VCaP (cell line): ENCODE results near the gene RNF111.
"Not testable (repeated sequence)": the region's sequence is repeated elsewhere in the genome, so short reads cannot be mapped to it uniquely, and the experiment has no call there.

Experiments used
- H3K27ac ChIP-seq: fragments of 450-650 bp; 2 replicates; pipeline ENCODE4 v1.5.1; 2017
- TF ChIP-seq, protein P1 (sequence below): fragments of 450-650 bp; conservative IDR thresholded peaks from 2 replicates; pipeline ENCODE4 v1.5.1; 2017; ENCODE audit warnings: mild to moderate bottlenecking, moderate library complexity

The RNF111 gene

DNA sequence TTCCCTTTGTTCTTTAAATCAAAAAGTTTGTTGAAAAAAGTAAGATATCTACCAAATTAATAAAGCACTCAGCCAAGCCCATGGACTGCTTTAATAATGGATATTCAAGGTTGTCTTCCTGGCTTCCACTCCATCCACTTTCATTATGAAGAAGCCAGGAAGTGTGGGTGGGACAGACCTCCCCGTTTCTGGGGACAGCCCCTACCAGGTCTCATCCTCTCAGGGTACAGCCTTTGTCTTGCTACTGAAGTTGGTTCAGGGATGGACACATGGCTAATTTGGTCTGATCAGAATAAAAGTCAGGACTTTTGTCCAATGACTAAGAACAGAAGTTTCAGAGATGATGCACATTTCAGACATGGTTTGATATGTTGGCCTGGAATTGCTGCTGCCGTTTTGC lies 150.1 kb downstream of the RNF111 start:
- H3K27ac ChIP-seq, result no peak overlapping the region
- TF ChIP-seq, protein P1, sequence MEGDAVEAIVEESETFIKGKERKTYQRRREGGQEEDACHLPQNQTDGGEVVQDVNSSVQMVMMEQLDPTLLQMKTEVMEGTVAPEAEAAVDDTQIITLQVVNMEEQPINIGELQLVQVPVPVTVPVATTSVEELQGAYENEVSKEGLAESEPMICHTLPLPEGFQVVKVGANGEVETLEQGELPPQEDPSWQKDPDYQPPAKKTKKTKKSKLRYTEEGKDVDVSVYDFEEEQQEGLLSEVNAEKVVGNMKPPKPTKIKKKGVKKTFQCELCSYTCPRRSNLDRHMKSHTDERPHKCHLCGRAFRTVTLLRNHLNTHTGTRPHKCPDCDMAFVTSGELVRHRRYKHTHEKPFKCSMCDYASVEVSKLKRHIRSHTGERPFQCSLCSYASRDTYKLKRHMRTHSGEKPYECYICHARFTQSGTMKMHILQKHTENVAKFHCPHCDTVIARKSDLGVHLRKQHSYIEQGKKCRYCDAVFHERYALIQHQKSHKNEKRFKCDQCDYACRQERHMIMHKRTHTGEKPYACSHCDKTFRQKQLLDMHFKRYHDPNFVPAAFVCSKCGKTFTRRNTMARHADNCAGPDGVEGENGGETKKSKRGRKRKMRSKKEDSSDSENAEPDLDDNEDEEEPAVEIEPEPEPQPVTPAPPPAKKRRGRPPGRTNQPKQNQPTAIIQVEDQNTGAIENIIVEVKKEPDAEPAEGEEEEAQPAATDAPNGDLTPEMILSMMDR, result no peak

DNA sequence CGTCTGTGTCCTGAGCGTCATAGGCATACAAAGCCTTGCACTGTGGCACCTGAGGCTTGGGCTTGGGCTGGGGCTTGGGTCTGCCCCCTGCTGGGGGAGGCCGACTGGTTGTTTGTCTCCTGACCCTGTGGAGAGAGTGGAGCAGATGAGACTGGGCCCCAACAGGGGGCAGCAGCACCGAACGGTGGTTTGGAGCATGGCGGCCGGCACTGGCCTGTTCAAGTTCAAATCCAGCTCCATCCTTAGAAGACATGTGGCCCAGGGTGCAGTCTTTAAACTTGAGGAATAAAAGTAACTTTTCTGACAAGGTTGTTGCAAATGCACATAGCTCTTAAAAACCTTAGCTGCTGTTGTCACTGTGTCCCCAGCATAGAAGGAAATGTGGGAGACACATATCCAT lies 150.8 kb downstream of the RNF111 start:
- TF ChIP-seq, protein P1, result peak; percentile 64
- no peak overlapping the region for H3K27ac ChIP-seq

DNA sequence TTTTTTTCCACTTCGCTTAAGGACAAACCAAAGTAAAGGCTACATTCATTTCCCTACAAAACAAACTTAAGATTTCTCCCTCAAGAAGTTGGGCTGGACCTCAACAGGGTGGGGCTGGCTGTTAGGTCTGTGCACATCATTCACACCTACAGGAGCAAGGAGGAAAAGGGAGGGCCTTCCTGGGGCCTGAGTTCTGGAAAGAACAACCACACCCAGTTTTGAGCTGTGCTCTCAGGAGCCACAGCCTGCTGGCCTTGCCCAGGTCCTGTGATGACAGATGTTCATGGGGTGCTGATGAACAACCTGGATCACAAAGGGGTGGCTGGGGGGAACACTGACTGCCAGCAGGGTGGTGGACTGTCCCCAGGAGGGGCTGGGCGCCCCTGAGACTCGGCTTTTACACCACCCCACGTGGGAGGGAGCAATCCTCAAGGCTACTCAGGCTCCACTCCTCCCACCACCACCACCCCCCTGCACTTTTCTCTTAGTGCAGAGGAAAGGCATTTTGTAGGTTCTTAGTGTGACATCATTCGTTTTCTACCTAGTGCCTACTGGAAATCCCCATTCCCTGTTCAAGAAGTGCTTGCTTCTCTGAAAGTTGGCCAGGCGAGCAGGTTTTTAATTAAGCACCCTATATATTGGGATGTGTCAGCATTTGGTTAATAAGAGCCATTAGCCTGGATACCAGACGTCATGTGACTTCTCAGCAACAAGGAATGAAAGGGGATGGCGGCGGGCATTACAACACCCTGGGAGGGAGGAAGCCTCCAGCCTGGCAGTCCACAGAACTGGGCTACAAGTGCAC lies 153.2 kb downstream of the RNF111 start:
- H3K27ac ChIP-seq, result no peak overlapping the region
- TF ChIP-seq, protein P1, result no peak

DNA sequence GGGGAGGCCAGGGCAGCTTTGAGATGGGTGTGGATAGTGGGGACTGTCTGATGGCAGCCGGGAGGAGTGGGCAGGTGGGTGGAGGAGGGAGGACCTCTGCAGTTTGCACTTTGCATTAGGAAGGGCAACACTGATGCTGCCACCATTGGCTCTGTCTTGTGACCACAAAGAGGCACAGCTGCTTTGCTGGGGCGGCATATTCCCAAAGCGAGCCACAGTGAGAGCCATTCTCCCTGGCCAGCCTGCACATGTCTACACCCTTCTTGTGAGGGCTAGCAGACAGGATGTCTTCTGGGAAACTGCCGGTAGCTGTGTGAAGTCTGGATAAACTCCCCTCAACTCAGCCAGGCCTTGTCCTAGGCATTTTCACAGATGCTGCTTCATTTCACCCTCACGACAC lies 155.8 kb downstream of the RNF111 start:
- TF ChIP-seq, protein P1, result no peak

DNA sequence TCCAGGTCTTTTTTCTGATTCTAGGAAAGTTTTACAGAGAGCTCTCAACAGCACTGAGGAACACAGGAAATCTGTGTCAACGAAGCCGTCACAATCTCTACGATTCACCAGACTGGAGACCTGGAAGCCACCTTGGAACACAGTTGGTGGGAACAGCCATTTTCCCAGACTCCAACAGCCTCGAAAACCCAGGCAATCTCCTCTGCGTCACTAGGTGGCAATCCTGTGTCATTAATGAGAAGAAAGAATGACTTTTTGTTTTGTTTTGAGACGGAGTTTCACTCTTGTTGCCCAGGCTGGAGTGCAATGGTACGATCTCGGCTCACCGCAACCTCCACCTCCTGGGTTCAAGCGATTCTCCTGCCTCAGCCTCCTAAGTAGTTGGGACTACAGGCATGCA lies 157.1 kb downstream of the RNF111 start:
- TF ChIP-seq, protein P1, result peak; percentile 44
- not testable (repeated sequence) for H3K27ac ChIP-seq

More for the DNA sequence above, 155.8 kb downstream of the RNF111 start:
- H3K27ac ChIP-seq, result no peak overlapping the region
